Astrocyte (in vitro differentiated cells and primary cell): ENCODE data around the gene AXL.

Experiments
- CTCF ChIP-seq: IDR thresholded peaks from 2 replicates; pipeline ENCODE4 v1.5.1; 2011; ENCODE audit warnings: low read depth, mild to moderate bottlenecking, inconsistent platforms, low read length, moderate library complexity; ENCODE audit not compliant: insufficient read depth
- EZH2 ChIP-seq: IDR thresholded peaks from 2 replicates; pipeline ENCODE4 v1.6.1; 2012; ENCODE audit warnings: mild to moderate bottlenecking, low read length, inconsistent platforms; ENCODE audit not compliant: insufficient read depth

- TF ChIP-seq CTCF, result no peak
- no peak for TF ChIP-seq EZH2
Measured at GRCh38 chr19:41269571-41269970, 50.5 kb downstream of the AXL start.
